ENCODE results near the gene MAD1L1.

MAD1L1 gene

GRCh38 chr7:1910081-1910685 lies 322.6 kb downstream of the MAD1L1 start:
- peaks cover 4% of the 10 kb centered on the region for H3K4me1 ChIP-seq (ENCODE audit: insufficient read depth, low read length)
- no peak overlapping the region for H3K4me3 ChIP-seq (ENCODE audit: low read depth in 1 of 2, low read length in 2 of 2)
- no peaks in the 10 kb centered on the region for H3K36me3 ChIP-seq (ENCODE audit: insufficient read depth, low read length)
- H3K9ac ChIP-seq (ENCODE audit: low read length), result no peak overlapping the region
- H3K27ac ChIP-seq (ENCODE audit: low read depth, low read length), result no peak overlapping the region
- no peaks in the 10 kb centered on the region for H3K27me3 ChIP-seq (ENCODE audit: control insufficient read depth in 1 of 2, insufficient read depth in 2 of 2, low read length in 2 of 2)
- H3K9me3 ChIP-seq (ENCODE audit: low read length), result no peaks in the 10 kb centered on the region

- Histone ChIP-seq H3K27me3 (ENCODE audit: control insufficient read depth in 1 of 2, insufficient read depth in 2 of 2, low read length in 2 of 2) (no peaks in the 10 kb centered on the region), H3K4me1 (ENCODE audit: insufficient read depth, low read length) (peaks cover 4% of the 10 kb centered on the region), H3K9ac (ENCODE audit: low read length) (no peak overlapping the region), H3K4me3 (ENCODE audit: low read depth in 1 of 2, low read length in 2 of 2) (no peak overlapping the region), H3K27ac (ENCODE audit: low read depth, low read length) (no peak overlapping the region), H3K36me3 (ENCODE audit: insufficient read depth, low read length) (no peaks in the 10 kb centered on the region), H3K9me3 (ENCODE audit: low read length) (no peaks in the 10 kb centered on the region)
These were observed 323.3 kb downstream of the MAD1L1 start for GRCh38 chr7:1909476-1909875.

- Histone ChIP-seq H3K4me3 (ENCODE audit: low read depth in 1 of 2, low read length in 2 of 2) (no peak overlapping the region), H3K9me3 (ENCODE audit: low read length) (no peaks in the 10 kb centered on the region)
These were observed 323.8 kb downstream of the MAD1L1 start for GRCh38 chr7:1908823-1909420.

GRCh38 chr7:1907751-1908365 lies 324.9 kb downstream of the MAD1L1 start:
- no peaks in the 10 kb centered on the region for H3K36me3 ChIP-seq (ENCODE audit: insufficient read depth, low read length)
- no peak overlapping the region for H3K4me3 ChIP-seq (ENCODE audit: low read depth in 1 of 2, low read length in 2 of 2)
- no peaks in the 10 kb centered on the region for H3K27me3 ChIP-seq (ENCODE audit: control insufficient read depth in 1 of 2, insufficient read depth in 2 of 2, low read length in 2 of 2)
- no peak overlapping the region for H3K9ac ChIP-seq (ENCODE audit: low read length)
- H3K9me3 ChIP-seq (ENCODE audit: low read length), result no peaks in the 10 kb centered on the region
- H3K4me1 ChIP-seq (ENCODE audit: insufficient read depth, low read length), result no peaks in the 10 kb centered on the region
- no peak overlapping the region for H3K27ac ChIP-seq (ENCODE audit: low read depth, low read length)

More at GRCh38 chr7:1908823-1909420, 323.8 kb downstream of the MAD1L1 start:
- Histone ChIP-seq H3K4me1 (ENCODE audit: insufficient read depth, low read length) (peaks cover 4% of the 10 kb centered on the region), H3K27ac (ENCODE audit: low read depth, low read length) (no peak overlapping the region), H3K9ac (ENCODE audit: low read length) (no peak overlapping the region), H3K27me3 (ENCODE audit: control insufficient read depth in 1 of 2, insufficient read depth in 2 of 2, low read length in 2 of 2) (no peaks in the 10 kb centered on the region), H3K36me3 (ENCODE audit: insufficient read depth, low read length) (no peaks in the 10 kb centered on the region)

- Histone ChIP-seq H3K4me3 (ENCODE audit: low read depth in 1 of 2, low read length in 2 of 2) (no peak overlapping the region), H3K27me3 (ENCODE audit: control insufficient read depth in 1 of 2, insufficient read depth in 2 of 2, low read length in 2 of 2) (no peaks in the 10 kb centered on the region), H3K27ac (ENCODE audit: low read depth, low read length) (no peak overlapping the region), H3K4me1 (ENCODE audit: insufficient read depth, low read length) (no peaks in the 10 kb centered on the region), H3K9me3 (ENCODE audit: low read length) (no peaks in the 10 kb centered on the region), H3K9ac (ENCODE audit: low read length) (no peak overlapping the region), H3K36me3 (ENCODE audit: insufficient read depth, low read length) (no peaks in the 10 kb centered on the region)
These were observed 325.6 kb downstream of the MAD1L1 start for GRCh38 chr7:1906988-1907745.

- Histone ChIP-seq H3K4me3 (ENCODE audit: low read depth in 1 of 2, low read length in 2 of 2) (no peak overlapping the region), H3K9ac (ENCODE audit: low read length) (no peak overlapping the region), H3K4me1 (ENCODE audit: insufficient read depth, low read length) (no peaks in the 10 kb centered on the region), H3K27ac (ENCODE audit: low read depth, low read length) (no peak overlapping the region), H3K36me3 (ENCODE audit: insufficient read depth, low read length) (no peaks in the 10 kb centered on the region), H3K27me3 (ENCODE audit: control insufficient read depth in 1 of 2, insufficient read depth in 2 of 2, low read length in 2 of 2) (no peaks in the 10 kb centered on the region), H3K9me3 (ENCODE audit: low read length) (no peaks in the 10 kb centered on the region)
These were observed 326.5 kb downstream of the MAD1L1 start for GRCh38 chr7:1906087-1906830.

GRCh38 chr7:1902231-1902855 lies 330.4 kb downstream of the MAD1L1 start:
- H3K27ac ChIP-seq (ENCODE audit: low read depth, low read length), result no peak overlapping the region
- H3K9ac ChIP-seq (ENCODE audit: low read length), result no peak overlapping the region
- H3K4me1 ChIP-seq (ENCODE audit: insufficient read depth, low read length), result peaks cover 4% of the 10 kb centered on the region
- H3K9me3 ChIP-seq (ENCODE audit: low read length), result no peaks in the 10 kb centered on the region
- no peak overlapping the region for H3K4me3 ChIP-seq (ENCODE audit: low read depth in 1 of 2, low read length in 2 of 2)
- no peaks in the 10 kb centered on the region for H3K36me3 ChIP-seq (ENCODE audit: insufficient read depth, low read length)
- H3K27me3 ChIP-seq (ENCODE audit: control insufficient read depth in 1 of 2, insufficient read depth in 2 of 2, low read length in 2 of 2), result no peaks in the 10 kb centered on the region

- H3K9me3 ChIP-seq (ENCODE audit: low read length), result no peaks in the 10 kb centered on the region
- no peak overlapping the region for H3K27ac ChIP-seq (ENCODE audit: low read depth, low read length)
These were observed 331.1 kb downstream of the MAD1L1 start for GRCh38 chr7:1901431-1902210.

GRCh38 chr7:1900847-1901246 lies 331.9 kb downstream of the MAD1L1 start:
- H3K27me3 ChIP-seq (ENCODE audit: control insufficient read depth in 1 of 2, insufficient read depth in 2 of 2, low read length in 2 of 2), result no peaks in the 10 kb centered on the region
- H3K9ac ChIP-seq (ENCODE audit: low read length), result no peak overlapping the region

More at GRCh38 chr7:1901431-1902210, 331.1 kb downstream of the MAD1L1 start:
- Histone ChIP-seq H3K27me3 (ENCODE audit: control insufficient read depth in 1 of 2, insufficient read depth in 2 of 2, low read length in 2 of 2) (no peaks in the 10 kb centered on the region), H3K9ac (ENCODE audit: low read length) (no peak overlapping the region), H3K4me3 (ENCODE audit: low read depth in 1 of 2, low read length in 2 of 2) (no peak overlapping the region), H3K4me1 (ENCODE audit: insufficient read depth, low read length) (peaks cover 4% of the 10 kb centered on the region), H3K36me3 (ENCODE audit: insufficient read depth, low read length) (no peaks in the 10 kb centered on the region)

GRCh38 chr7:1899951-1900762 lies 332.6 kb downstream of the MAD1L1 start:
- no peak overlapping the region for H3K9ac ChIP-seq (ENCODE audit: low read length)
- no peaks in the 10 kb centered on the region for H3K9me3 ChIP-seq (ENCODE audit: low read length)
- no peaks in the 10 kb centered on the region for H3K36me3 ChIP-seq (ENCODE audit: insufficient read depth, low read length)
- no peak overlapping the region for H3K27ac ChIP-seq (ENCODE audit: low read depth, low read length)
- peaks cover 4% of the 10 kb centered on the region for H3K4me1 ChIP-seq (ENCODE audit: insufficient read depth, low read length)
- H3K27me3 ChIP-seq (ENCODE audit: control insufficient read depth in 1 of 2, insufficient read depth in 2 of 2, low read length in 2 of 2), result no peaks in the 10 kb centered on the region
- H3K4me3 ChIP-seq (ENCODE audit: low read depth in 1 of 2, low read length in 2 of 2), result no peak overlapping the region

More at GRCh38 chr7:1900847-1901246, 331.9 kb downstream of the MAD1L1 start:
- H3K27ac ChIP-seq (ENCODE audit: low read depth, low read length), result no peak overlapping the region
- H3K4me1 ChIP-seq (ENCODE audit: insufficient read depth, low read length), result peaks cover 4% of the 10 kb centered on the region
- H3K36me3 ChIP-seq (ENCODE audit: insufficient read depth, low read length), result no peaks in the 10 kb centered on the region
- no peaks in the 10 kb centered on the region for H3K9me3 ChIP-seq (ENCODE audit: low read length)
- no peak overlapping the region for H3K4me3 ChIP-seq (ENCODE audit: low read depth in 1 of 2, low read length in 2 of 2)
